ELF-1 (cell line): ENCODE data around the gene ATP8B1.
"Not testable (repeated sequence)": the region's sequence is repeated elsewhere in the genome, so short reads cannot be mapped to it uniquely, and the experiment has no call there.

Source experiments
- DNase-seq: peaks from one replicate; pipeline ENCODE4 v3.0.0-alpha.2; 2016; ENCODE audit warnings: low read depth, low spot score

Gene ATP8B1

DNA sequence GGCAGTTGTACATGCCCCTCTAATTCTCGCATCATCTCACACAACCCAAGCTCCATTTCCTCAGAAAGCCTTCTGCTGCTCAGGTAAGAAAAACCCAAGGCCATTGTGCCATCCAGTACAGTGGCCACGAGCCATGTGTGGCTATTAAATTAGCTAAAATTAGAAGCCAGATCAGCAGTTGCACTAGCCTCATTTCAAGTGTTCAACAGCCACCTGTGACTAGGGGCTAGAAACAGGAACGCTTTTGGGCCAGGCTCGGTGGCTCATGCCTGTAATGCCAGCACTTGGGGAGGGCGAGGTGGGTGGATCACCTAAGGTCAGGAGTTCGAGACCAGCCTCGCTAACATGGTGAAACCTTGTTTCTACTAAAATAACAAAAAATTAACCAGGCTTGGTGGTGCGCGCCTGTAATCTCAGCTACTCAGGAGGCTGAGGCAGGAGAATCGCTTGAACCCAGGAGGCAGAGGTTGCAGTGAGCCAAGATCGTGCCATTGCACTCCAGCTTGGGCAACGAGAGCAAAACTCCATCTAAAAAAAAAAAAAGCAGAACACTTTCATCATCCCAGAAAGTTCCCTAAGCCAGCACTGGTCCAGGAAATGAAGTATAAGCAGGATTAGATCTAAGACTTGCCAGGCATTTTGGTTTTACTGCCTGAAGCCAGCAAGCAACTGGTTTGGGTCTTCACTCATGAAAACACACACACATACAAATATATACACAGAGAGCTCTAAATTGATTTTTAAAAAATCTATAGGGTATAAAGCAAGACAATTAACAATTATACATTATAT is 35.7 kb downstream of the ATP8B1 start:
- DNase-seq, result no peak

DNA sequence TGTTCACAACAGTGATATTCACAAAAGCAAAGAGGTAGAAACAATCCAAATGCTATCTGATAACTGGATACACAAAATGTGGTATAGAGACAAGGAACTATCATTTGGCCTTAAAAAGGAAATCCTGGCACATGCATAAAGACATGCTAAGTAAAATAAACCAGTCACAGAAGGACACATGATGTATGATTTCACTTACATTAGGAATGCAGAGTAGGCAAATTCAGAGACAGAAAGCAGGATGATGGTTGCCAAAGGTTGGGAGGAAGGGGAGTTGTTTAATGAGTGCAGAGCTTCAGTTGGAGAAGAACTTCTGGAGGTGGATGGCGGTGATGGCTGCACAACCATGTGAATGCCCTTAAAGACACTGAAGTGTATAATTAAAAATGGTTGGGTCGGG is 38.1 kb downstream of the ATP8B1 start:
- DNase-seq, result no peak

DNA sequence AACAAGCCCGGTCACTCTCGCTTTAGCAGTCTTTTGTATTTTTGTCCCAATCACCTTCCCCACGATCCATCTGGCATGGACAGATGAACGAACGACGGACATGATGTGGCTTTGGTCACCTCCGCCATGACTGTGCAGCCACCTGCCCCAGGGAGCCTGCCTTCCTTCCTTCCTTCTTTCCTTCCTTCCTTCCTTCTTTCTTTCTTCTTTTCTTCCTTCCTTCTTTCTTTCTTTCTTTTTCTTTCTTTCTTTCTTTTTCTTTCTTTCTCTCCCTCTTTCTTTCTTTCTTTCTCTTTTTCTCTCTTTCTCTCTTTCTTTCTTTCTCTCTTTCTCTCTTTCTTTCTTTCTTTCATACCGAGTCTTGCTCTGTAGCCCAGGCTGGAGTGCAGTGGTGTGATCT is 39.0 kb downstream of the ATP8B1 start:
- no peak for DNase-seq

DNA sequence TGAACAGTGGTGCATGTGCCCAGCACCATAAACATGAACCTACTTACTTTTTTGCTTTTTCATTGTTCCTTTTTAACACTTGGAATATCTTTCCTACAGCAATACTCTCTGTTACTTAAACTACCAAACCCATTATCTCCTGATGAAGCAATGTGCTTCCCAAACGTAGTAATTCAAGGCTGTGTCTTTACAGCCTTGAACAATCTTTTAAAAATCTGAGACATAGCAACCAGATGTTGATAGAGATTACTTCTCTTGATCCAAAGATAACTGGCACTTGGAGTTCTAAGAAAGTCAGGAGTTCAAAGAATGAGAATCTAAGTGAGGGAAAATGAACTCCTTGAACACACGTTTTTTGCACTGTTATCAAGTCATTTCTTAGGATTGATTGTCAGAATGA is 40.4 kb downstream of the ATP8B1 start:
- no peak for DNase-seq

DNA sequence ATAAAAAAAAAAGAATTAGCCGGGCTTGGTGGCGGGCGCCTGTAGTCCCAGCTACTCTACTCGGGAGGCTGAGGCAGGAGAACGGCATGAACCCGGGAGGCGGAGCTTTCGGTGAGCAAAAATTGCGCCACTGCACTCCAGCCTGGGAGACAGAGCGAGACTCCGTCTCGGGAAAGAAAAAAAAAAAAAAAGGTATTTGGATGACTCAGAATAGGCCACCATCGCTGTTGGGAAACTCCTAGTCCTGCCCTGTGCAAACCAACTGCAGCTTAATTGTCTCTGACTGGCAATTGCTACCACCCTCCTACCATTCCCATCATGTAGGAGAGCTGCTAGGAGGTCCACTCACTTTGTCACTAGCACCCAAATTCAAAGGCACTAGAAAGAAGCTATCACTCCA is 43.5 kb downstream of the ATP8B1 start:
- DNase-seq, result no peak

DNA sequence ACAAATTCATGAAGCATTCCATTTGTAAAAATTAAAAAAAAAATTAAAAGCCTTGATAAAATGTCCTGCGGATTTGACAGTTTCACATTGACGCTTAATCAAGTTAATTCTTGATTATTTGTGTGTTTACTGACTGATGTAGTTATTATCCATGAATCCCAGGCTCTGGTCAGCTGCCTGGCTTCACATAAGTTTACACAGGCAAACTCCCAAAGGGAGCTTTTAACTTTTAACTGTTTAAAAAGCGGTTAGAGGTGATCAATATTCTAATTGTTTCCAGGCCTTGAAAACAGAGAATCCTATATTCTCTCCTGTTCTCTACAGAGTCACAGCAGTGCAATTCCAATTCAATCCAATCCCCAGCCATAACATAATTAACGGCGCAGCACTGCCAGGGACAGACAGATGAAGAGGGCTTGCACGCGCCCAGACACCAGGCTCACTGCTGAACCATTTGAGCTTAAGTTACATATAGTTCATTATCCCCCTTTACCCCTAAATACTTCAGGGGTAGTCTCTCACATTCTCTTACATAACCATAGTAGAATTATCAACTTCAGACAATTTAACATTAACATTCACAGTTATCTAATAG is 47.5 kb downstream of the ATP8B1 start:
- no peak for DNase-seq

DNA sequence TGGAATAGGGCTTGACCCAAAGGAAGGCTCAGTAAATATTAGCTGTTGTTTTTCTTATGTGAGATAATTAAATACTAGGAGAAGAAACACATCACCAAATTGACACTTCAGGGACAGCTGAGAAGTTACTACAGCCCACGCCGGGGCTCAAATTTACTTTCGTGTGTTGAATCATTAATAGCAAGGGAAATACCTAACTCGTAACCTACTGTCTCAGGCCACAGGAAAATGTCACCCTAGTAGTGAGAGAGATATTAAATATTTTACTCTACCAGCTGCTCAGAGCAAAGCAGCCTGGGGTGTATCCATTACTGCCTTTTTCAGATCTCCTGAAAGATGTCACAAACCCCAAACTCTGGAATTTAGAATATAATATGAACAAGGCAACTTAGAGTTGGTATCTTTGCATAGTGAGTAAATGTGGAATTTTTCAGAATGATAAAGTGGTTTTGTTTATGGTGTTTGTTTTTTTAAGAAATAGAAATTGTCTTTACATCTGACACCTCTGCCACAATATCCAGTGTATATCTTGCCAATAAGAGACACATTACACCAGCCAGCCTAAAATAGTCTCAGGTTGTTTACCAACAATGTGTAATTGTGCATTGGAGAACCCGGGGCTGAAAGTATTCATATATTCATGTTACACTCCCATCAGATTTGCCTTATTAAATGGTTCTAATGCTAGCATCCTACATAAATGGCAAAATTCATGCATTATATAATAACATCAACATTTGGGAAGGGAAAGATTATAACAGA is 48.4 kb downstream of the ATP8B1 start:
- no peak for DNase-seq

DNA sequence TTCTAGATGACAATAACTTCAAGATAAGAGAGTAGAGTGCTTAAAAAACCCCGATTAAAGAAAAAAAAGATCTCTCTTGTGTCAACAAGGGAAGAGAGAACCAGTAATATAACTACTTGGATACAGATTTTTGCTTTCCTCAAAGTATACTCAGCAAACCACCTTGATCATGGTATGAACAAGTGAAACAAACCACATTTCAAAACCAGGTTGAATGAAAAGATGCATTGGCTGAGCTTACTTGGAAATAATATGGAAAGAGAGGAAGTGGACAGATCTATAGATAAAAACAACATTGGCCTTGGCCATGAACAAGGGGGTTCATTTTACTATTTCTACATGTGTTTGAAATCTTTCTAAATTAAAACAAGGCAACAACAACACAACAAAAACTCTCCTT is 50.1 kb downstream of the ATP8B1 start:
- DNase-seq, result no peak

DNA sequence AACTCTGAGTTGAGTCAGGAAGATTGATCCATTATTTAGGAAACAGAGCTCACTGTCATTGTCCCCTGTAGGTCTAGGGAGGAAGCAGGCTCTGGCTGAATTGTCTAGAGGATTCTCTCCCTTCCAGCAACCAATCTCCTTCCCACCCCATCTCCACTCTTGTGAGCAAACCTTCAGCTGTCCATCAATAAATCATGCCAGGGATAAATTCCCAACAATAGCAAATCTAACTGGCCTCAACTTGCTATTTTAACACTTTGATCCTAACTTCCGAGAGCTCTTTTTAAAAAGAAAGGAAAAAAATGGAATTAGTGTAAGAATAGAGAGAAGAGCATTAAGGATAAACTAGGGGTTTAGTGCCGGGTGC is 53.5 kb downstream of the ATP8B1 start:
- no peak for DNase-seq

DNA sequence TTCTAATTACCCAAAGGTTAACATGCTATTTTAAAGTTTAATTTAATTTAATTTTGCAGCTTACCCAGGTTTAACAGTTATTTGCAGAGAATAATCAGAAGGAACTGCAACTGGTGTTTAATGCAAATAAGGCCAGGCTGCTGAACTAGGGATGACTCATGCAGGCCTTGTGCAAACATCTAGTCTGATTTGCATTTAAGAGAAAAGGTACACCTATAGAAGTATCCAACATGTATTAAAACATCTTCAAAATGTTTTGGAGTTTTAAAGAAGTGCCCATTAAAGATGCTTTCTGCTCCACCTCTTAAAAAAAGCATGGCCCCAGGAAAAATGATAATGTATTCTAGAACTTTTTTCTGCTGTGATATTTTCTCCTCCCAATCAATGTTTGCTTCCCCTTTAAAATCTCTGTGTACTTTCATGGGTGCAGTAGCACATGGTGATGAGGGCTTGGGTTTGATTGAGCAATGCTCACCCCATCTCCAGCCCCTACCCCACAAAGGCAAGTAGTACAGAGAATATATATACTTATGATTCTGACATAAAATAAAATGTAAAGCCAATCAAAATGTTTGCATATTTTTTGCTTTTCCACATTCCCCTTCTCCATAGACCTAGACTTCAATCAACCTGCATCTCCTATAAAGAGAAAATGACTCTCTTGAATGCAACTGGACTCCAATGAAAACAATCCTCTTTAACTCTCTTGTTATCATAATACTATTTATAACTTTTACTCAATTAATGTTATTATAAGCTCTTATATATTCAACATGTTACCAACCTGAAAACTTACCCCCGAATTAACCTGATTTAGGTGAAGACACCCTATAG is 54.1 kb downstream of the ATP8B1 start:
- DNase-seq, result no peak

DNA sequence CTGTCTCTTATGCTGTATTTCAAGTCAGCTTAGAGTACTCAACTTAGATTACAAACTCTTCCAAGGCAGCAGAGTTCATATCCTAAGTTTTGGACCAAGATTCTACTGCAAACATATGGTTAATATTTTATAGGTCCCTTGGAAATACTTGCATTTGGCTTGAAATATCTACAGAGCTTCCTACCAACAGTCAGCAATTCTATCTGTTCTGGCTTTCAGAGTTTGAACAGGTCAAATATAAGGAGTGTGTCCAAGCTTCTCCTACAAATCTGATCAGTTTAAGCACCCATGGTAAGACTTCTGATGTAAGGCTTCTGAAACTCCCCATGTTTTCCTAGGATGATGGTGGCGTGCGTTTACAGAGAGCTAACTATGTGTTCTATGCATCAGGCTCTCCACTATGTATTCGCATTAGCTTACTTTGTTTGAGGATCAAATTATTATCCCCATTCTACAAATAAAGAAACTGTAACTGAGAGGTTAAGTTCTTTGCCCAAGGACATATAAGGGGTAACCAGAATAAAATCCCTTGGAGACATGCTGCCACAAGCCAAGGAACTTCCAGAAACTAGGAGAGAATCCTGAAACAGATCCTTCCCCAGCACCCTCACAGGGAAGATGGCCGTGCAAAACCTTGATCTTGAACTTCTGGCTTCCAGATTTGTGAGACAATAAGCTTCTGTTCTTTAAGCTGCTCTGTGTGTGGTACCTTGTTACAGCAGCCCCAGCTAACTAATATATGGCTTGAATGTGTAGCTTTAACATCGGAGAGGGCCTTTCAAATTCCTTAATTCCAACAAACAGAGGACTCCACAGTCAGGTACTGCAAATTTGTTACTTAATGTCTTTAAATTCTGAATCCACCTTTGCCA is 55.1 kb downstream of the ATP8B1 start:
- no peak for DNase-seq

DNA sequence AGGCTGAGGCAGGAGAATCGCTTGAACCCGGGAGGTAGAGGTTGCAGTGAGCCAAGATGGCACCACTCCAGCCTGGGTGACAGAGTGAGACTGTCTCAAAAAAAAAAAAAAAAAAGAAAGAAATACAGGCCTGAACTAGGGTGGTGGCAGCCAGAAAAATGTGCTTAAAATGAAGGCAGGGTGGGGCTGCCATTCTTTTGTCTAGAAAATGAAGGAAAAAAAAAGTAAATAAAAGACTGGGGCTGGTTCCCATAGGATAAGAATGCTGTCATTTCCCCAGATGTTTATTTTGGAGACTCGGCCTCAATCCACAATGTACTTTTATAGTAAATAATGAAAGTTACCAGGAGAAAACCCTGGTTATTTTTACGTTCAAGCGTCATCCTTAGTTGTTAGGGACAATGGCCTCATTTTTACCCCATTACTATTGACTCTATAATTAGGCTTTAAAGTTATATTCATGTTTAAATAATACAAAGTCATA is 58.9 kb downstream of the ATP8B1 start:
- no peak for DNase-seq

DNA sequence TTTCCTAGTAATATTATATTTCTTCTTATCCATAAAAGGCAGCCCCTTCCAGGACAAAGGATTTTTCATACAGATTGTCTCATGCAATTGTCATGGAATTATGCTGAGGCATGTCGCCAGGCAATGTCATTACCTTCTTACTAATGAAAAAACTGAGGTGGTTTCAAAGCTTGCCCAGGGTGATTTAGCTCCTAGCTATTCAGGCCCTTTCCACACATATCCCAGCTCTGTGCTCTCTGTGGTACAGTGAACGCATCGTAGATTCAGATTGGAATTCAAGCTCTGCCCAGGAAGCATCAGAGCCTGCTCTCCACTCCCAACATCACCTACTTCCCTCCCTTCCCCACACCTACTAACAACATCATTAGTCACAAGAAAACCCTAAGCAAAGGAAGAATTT is 60.1 kb downstream of the ATP8B1 start:
- no peak for DNase-seq

DNA sequence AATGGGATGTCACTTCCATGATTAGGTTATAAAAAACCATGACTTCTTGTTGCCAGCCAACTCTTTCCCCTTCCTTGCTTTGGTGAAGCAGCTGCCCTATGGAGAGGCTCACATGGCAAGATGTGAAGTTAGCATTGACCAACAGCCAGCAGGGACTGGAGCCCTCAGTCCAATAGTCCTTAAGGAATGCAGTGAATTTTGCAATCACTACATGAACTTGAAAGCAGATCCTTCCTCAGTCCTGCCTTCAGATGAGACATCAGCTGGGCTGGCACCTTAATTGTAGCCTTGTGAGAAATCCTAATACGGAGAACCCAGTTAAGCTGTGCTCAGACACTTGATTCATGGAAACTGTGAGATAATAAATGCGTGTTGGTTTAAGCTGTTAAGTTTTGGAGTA is 61.8 kb downstream of the ATP8B1 start:
- no peak for DNase-seq

DNA sequence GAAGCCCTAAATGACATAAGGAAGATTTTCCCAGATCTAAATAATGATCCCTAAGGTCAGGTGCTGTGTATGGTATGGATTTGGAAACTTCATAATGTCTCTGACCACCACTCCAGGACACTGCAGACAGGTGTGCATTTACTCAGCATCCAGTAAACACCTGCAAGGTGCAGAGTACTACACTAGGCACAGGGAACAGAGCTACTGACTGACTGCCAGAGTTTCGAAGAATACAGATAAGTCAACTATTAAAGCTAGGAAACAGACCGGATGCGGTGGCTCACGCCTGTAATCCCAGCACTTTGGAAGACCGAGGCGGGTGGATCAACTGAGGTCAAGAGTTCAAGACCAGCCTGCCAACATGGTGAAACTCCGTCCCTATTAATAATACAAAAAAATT is 65.0 kb downstream of the ATP8B1 start:
- DNase-seq, result no peak

DNA sequence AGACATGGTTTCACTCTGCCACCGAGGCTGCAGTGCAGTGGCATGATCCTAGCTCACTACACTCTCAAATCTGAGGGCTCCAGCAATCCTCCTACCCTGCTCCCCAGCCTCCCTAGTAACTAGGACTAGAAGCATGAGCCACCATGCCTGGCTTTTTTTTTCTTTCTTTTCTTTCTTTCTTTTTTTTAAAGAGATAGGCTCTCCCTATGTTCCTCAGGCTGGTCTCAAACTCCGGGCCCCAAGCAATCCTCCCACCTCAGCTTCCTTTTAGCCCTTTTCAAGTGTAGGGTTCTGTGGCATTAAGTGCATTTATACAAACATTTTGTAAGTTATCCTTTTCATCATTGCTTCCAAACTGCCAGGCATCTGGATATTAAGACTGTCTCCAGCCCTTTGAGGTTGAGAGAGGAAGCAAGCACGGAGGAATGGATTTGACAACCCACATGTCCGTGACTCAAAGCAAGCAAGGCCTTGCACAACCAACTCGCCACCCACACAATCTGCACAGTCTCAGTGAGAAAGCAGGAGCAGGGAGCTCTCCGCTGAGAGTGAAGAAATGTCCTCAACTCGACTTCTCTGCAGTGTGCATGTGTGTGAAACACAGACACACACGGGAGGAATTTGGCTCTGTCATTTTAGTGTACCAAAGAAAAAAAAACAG is 65.6 kb downstream of the ATP8B1 start:
- DNase-seq, result no peak

DNA sequence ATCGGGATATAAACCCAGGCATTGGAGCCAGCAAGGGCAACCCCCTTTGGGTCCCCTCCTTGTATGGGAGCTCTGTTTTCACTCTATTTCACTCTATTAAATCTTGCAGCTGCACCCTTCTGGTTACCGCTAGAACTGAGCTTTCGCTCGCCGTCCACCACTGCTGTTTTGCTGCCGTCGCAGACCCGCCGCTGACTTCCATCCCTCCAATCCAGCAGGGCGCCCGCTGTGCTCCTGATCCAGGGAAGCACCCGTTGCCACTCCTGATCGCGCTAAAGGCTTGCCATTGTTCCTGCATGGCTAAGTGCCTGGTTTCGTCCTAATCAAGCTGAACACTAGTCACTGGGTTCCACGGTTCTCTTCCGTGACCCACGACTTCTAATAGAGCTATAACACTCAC is 68.1 kb downstream of the ATP8B1 start:
- not testable (repeated sequence) for DNase-seq

DNA sequence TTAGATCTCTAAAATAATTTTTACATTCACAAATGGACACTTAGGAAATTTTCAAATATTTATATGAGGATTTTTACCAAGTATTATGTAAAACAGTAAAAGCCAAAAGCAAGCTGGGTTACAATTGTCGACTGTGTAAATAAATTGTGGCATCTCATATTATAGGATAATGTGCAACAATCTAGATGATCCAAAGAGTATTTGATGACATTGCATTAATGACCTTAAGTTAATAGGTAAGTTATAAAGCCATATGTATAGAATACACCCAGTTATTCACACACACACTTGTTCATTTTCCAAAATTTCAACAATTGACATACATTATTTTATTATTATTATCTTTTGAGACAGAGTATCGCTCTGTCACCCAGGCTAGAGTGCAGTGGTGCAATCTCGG is 69.3 kb downstream of the ATP8B1 start:
- DNase-seq, result no peak

DNA sequence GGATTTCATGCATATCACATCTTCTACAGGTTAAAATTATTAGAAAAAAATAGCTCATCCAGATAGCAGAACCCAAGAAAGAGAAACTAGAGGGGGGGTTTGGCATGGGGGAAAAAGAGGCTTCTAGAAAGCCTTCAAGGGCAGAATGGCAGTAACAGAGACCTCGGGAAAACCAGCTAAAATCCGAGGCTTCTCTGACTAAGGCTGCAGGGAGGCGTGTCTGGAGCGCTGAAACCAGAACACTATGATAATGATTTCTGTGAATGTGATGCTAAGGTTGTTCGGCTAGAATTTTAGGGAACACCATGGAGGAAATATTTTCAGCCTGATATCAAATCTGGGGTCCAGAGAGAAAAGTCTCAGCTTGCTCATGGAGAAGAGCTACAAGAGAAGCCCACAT is 73.0 kb downstream of the ATP8B1 start:
- DNase-seq, result no peak

DNA sequence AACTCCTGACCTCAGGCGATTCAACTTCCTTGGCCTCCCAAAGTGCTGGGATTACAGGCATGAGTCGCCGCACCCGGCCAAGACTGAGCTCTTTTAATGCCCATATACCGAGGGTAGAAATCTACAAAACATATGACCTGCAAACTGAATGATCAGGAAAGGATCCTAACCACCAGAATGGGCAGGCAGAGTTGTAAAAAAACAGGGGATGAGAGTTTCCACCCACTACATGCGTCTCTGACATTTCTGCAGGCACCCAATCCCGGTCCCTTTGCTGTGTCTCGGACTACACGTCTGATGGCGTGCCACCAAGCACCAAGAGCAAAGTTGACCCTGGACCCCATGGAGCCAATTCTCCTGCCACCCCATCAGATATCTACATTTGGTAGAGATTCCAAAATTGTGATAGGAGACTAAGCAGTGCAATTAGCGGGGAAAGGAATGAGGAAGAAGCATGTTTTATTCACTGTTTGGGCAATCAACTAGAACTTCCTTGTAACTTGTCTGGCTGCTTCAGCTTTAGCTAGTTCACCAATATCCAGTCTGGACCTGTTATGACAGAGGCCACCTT is 74.1 kb downstream of the ATP8B1 start:
- no peak for DNase-seq
